Kidney (tissue), 22 donors: Measurements from ENCODE around the gene WDR64. TPM values are rescaled to one million over a fixed set of nuclear protein-coding genes. Genes with fewer than 3 reads are reported as not detected.
A peak's percentile ranks its signal among the peaks of the same experiment; 100 is the strongest.

Experiments used
- DNase-seq, 5 donors: peaks; one replicate each; pipeline ENCODE4 v3.0.0-alpha.2; 2013 to 2020
- FAIRE-seq: peaks from 2 replicates; lab custom pipeline; 2012; peaks lifted over from hg19 to GRCh38; lab: Jason Lieb, UNC
- H3K27ac ChIP-seq, 2 donors: one replicate each; pipeline ENCODE4 v1.7.0; 2013; ENCODE audit warnings: low read depth in 2 of 2, low read length in 2 of 2, inconsistent platforms in 1 of 2
- H3K27me3 ChIP-seq: one replicate; pipeline ENCODE4 v1.7.1; 2013; ENCODE audit warnings: low read length, inconsistent platforms; ENCODE audit not compliant: control insufficient read depth, insufficient read depth
- H3K36me3 ChIP-seq, 3 donors: one replicate each; pipeline versions ENCODE4 v1.7.0 to v1.7.1; 2013; ENCODE audit warnings: low read length in 3 of 3, control low read depth in 1 of 3, inconsistent platforms in 1 of 3; ENCODE audit not compliant: insufficient read depth in 3 of 3, control insufficient read depth in 2 of 3
- H3K4me1 ChIP-seq, 3 donors: one replicate each; pipeline versions ENCODE4 v1.7.0 to v1.7.1; 2013; ENCODE audit warnings: low read length in 3 of 3, inconsistent platforms in 1 of 3, low read depth in 1 of 3; ENCODE audit not compliant: control insufficient read depth in 2 of 3, insufficient read depth in 2 of 3
- H3K4me3 ChIP-seq, 3 donors: one replicate each; pipeline versions ENCODE4 v1.7.0 to v1.8.1; 2013; ENCODE audit warnings: low read length in 3 of 3, control low read depth in 1 of 3, inconsistent platforms in 1 of 3
- H3K9ac ChIP-seq, 3 donors: one replicate each; pipeline versions ENCODE4 v1.7.0 to v1.7.1; 2013; ENCODE audit warnings: low read length in 3 of 3, control low read depth in 1 of 3, inconsistent platforms in 1 of 3
- H3K9me3 ChIP-seq, 3 donors: one replicate each; pipeline versions ENCODE4 v1.7.0 to v1.7.1; 2013; ENCODE audit warnings: low read length in 3 of 3, control low read depth in 1 of 3, inconsistent platforms in 1 of 3; ENCODE audit not compliant: control insufficient read depth in 2 of 3, insufficient read depth in 1 of 3
- intact Hi-C: fragments of 100-400 bp; cut with DNase I; formaldehyde crosslinking; loops from one replicate; pipeline ENCODE4 v1.11.1; 2022
- long read RNA-seq, 10 donors: library from polyadenylated mRNA in 1 of 10; unstranded in 1 of 10; transcript quantifications; one replicate each; pipeline ENCODE4 v2.0.0 and lab custom pipeline, GENCODE V29; 2021 to 2026
- polyA plus RNA-seq: library from polyadenylated mRNA; stranded (reverse); fragments of 350-450 nt; fragmentation: Illumina TruSeq; extraction: RNeasy Lipid Tissue Mini Kit (QIAGEN cat#74804); gene quantifications from one replicate; pipeline ENCODE4 v1.2.3, GENCODE V29; 2014; ENCODE audit warnings: low read depth, low replicate concordance; ENCODE audit not compliant: insufficient read depth
- total RNA-seq: library from RNA; stranded (reverse); fragmentation: NEBNext Ultra II Directional; extraction: Animal tissue kit (Norgen Biotek cat#: 25700); gene quantifications from one replicate; pipeline ENCODE4 v1.2.1, GENCODE V29; 2021
- TF ChIP-seq, protein P1 (sequence below): IDR thresholded peaks from 3 replicates; pipeline ENCODE4 v1.5.1; 2012; ENCODE audit warnings: mild to moderate bottlenecking, moderate library complexity, borderline replicate concordance; ENCODE audit not compliant: insufficient read depth; ENCODE audit errors: extremely low read depth
- donor health status: control.
- donor health status: control.
- donor health status: control.
- donor health status: control.
- donor health status: control.
- donor health status: DM: yes; HTN: yes; CAD: no.
- donor health status: Normal renal cell carcinoma (clear cell type).

Gene WDR64
- not detected for total RNA-seq
- not detected for polyA plus RNA-seq
- long read RNA-seq, donor 1, result 0 reads
- long read RNA-seq, donor 2, result 0 reads
- long read RNA-seq, donor 3, result 0 reads
- long read RNA-seq, donor 4, result 0 reads
- long read RNA-seq, donor 5, result 0 reads
- long read RNA-seq, donor 6, result 0 reads
- long read RNA-seq, donor 7, result 0 reads
- long read RNA-seq, donor 8, result 0 reads
- long read RNA-seq, donor 9, result 0 reads
- long read RNA-seq, donor 10, result 0 reads

DNA sequence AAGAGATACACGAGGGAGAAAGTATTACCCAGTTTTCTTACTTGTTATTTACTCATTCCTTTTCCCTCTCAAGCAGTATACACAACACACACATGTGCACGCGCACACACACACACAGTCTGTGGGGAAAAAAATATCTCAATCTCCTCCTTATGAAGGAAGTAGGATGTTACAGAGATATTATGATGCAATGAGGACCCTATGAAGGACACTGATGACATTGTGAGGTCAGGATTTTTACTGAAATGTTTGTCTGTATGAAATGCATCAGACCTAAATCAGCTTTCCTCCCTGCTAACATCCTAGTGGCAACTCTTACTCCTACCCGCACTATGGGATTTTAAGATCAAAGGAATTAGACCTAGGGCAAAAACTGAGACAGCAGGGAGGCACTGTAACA is at the start of gene WDR64:
TSS of gene WDR64 (plus strand) at position 270 of the 400 bp plus-strand sequence. CDS start 204 bp downstream, outside the sequence.
- TF ChIP-seq, protein P1, sequence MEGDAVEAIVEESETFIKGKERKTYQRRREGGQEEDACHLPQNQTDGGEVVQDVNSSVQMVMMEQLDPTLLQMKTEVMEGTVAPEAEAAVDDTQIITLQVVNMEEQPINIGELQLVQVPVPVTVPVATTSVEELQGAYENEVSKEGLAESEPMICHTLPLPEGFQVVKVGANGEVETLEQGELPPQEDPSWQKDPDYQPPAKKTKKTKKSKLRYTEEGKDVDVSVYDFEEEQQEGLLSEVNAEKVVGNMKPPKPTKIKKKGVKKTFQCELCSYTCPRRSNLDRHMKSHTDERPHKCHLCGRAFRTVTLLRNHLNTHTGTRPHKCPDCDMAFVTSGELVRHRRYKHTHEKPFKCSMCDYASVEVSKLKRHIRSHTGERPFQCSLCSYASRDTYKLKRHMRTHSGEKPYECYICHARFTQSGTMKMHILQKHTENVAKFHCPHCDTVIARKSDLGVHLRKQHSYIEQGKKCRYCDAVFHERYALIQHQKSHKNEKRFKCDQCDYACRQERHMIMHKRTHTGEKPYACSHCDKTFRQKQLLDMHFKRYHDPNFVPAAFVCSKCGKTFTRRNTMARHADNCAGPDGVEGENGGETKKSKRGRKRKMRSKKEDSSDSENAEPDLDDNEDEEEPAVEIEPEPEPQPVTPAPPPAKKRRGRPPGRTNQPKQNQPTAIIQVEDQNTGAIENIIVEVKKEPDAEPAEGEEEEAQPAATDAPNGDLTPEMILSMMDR, result no peak
- H3K27me3 ChIP-seq, result no peaks in the 10 kb centered on the region
- no peak for DNase-seq
- no peaks in the 10 kb centered on the region for H3K36me3 ChIP-seq
- H3K4me3 ChIP-seq, result no peak within 1 kb of the TSS
- H3K9ac ChIP-seq, result no peak within 1 kb of the TSS
- intact Hi-C loops, result no loop called here
- FAIRE-seq, result no peak
- no peaks in the 10 kb centered on the region for H3K4me1 ChIP-seq
- no peak within 1 kb of the TSS for H3K27ac ChIP-seq
- no peaks in the 10 kb centered on the region for H3K9me3 ChIP-seq

DNA sequence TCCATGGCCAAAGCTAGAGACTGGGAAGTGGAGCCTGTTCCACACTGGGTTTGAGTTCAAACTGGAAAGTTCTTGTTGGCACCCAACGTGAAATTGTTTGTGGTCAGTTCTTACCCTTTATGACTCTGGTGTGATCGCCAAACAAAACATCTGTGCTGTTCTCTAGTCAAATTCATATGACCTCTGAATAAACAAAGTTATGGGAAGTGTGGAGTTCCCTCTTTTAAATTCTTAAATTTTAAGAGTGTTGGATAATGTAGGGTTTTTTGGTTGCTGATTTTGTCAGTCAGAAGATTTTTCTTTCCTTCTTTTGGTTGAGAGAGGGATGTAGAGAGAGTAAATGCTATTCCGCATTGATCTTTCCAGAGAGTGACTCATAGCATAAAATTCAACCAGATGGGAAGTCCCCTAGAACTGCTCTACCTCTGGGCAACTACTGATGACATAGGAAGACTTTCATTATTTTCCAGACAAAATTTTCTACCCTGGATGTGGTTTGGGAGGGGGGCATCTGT is 48.3 kb upstream of the WDR64 start:
- intact Hi-C loops, result no loop called here
- DNase-seq (no peak), FAIRE-seq (no peak)
- H3K4me1 ChIP-seq, result peaks cover 0 to 3% (median 0%) of the 10 kb centered on the region in 3 donors
- H3K4me3 ChIP-seq, result no peak overlapping the region
- TF ChIP-seq, protein P1, result no peak
- H3K27ac ChIP-seq, result no peak overlapping the region
- no peaks in the 10 kb centered on the region for H3K36me3 ChIP-seq
- no peak overlapping the region for H3K9ac ChIP-seq
- no peaks in the 10 kb centered on the region for H3K27me3 ChIP-seq
- no peaks in the 10 kb centered on the region for H3K9me3 ChIP-seq

DNA sequence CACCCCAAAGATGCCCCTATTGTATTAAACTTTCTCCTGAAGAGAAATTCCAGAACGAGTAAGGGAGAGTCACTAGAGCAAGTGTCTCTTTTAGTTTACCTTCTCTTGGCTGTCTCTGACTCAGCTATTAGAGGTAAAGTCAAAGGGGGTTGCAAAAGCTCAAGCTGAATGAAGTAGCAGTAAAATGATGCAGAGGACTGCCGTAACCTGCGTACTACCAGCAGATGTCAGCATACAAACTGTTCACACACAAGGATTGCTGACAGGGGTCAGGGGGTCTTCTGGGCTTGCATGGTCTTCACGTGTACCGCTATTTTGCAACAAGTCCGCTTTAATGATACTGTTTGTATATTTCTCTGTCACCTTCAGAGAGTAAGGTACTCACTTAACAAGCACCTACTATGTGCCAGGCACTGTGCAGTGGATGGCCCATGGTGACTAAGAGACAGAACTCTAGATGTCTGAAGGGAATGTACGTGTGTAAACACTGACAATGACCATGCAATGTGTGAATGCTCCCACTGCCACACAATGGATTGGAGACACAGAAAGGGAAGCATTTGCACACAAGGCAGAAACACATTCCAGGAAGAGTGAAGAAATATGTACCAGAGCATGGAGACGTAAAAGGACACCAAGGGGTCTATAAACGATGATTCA is 46.8 kb upstream of the WDR64 start:
- TF ChIP-seq, protein P1, result peak; percentile 8
- H3K27ac ChIP-seq, result no peak overlapping the region
- H3K4me3 ChIP-seq, result no peak overlapping the region
- intact Hi-C loops, result no loop called here
- peak in 1 of 5 donors; percentile 27 for DNase-seq
- no peak overlapping the region for H3K9ac ChIP-seq
- no peaks in the 10 kb centered on the region for H3K36me3 ChIP-seq
- FAIRE-seq, result no peak
- H3K4me1 ChIP-seq, result peaks cover 0 to 5% (median 0%) of the 10 kb centered on the region in 3 donors
- H3K27me3 ChIP-seq, result no peaks in the 10 kb centered on the region
- H3K9me3 ChIP-seq, result no peaks in the 10 kb centered on the region
